ENCODE results near the gene PIGU.

PIGU gene

GRCh38 chr20:34579979-34580940 lies 96.6 kb downstream of the PIGU start:
- no peak for DNase-seq (ENCODE audit: low read depth in 4 of 4, low spot score in 1 of 4)

- no peak for DNase-seq (ENCODE audit: low read depth in 4 of 4, low spot score in 1 of 4)
Measured at GRCh38 chr20:34579191-34579978, 97.5 kb downstream of the PIGU start.

GRCh38 chr20:34578521-34578920 lies 98.4 kb downstream of the PIGU start:
- DNase-seq (ENCODE audit: low read depth in 4 of 4, low spot score in 1 of 4): no peak

GRCh38 chr20:34578025-34578424 lies 98.9 kb downstream of the PIGU start:
- no peak for DNase-seq (ENCODE audit: low read depth in 4 of 4, low spot score in 1 of 4)

DNA sequence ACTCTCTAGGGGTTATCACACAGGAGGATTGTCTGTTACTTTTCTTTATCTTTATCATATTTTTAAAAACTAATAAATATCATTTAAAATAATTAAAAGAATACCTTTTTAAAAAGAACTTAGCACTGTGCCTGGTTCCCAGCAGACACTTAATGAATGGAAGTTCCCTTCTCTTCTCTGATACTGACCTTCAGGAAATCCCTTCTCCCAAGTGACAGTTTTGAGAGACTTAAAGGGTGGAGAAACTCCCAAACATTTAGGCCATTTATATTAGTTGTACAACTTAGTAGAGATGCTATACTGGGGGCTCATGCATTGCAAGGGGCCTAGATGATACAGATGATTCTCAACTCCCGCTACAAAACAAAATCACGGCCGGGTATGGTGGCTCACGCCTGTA lies 99.8 kb downstream of the PIGU start:
- no peak for DNase-seq (ENCODE audit: low read depth in 4 of 4, low spot score in 1 of 4)

DNA sequence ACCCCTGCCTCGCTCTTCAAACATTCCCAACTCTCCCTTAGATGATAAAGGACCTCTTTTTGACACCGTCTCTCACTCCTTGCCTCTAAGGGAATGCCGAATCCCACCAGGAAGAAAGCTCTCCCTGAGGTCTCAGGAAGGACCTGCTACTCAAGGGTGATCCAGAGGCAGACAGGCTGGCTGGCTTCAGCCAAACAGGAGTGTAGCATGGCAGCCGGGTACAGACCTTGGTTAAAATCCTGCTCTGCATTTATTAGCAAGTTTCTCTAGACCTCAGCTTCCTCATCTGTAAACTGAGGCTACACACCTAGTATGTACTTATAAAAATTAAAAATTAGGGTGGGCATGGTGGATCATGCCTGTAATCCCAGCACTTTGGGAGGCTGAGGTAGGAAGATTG lies 101.1 kb downstream of the PIGU start:
- DNase-seq (ENCODE audit: low read depth in 4 of 4, low spot score in 1 of 4): no peak

DNA sequence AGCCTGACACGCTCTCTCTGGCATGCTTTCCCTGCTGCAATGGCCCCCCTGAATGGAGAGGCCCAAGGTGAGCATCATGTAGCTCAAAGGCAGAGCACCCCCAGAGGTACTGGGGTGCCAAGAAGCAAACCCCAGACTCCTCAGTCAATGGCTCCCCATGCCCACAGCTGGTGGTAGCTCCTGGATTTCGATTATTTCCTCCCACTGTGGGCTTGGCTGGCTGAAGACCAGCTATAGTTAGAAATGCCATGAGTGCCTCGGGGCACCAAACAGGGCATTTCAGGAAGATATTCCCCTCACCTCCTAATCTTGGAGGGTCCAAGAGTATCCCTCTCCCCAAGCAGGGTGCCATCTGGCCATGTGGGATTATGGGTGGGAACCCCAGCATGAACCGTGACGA lies 101.6 kb downstream of the PIGU start:
- no peak for DNase-seq (ENCODE audit: low read depth in 4 of 4, low spot score in 1 of 4)

GRCh38 chr20:34574861-34575260 lies 102.0 kb downstream of the PIGU start:
- DNase-seq (ENCODE audit: low read depth in 4 of 4, low spot score in 1 of 4): no peak

- DNase-seq (ENCODE audit: low read depth in 4 of 4, low spot score in 1 of 4): no peak
Measured at GRCh38 chr20:34574426-34574825, 102.5 kb downstream of the PIGU start.

DNA sequence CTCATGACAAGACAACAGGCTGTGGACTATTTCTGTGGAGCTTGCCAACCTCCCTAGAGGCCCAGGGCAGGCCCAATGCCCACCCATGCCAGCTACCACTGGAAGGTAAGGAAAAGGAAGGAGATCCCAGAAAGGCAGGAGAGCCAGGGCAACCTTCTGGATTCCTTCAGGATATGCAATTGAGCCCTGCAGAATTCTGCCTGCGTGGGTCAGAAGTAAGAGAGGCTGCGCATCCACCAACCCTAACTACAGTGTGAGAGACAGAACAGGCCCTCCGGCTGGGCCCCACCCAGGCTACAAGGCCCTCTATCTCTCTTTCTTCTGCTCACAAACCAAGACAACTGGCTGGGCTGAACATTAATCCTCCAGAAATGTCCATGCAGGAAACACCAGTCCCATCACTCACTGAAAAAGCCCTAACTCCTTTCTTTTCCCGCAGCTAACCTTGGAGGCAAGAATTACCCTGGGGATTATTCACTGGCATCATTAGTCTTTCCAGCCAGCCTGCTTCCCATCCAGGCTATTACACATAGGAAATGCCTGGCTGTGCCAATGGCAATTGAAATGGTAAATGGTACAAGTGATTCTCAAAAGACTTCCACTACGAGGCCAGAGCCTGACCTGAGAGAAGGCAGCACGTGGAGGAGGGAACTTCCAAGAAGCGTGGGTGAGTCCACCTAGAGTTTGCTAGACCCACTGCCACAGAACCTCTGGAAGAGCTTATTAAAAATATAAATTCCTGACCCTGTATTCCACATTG lies 103.2 kb downstream of the PIGU start:
- DNase-seq (ENCODE audit: low read depth in 4 of 4, low spot score in 1 of 4): no peak

GRCh38 chr20:34571753-34572152 lies 105.1 kb downstream of the PIGU start:
- no peak for DNase-seq (ENCODE audit: low read depth in 4 of 4, low spot score in 1 of 4)

- DNase-seq (ENCODE audit: low read depth in 4 of 4, low spot score in 1 of 4): no peak
Measured at GRCh38 chr20:34570859-34571306, 106.0 kb downstream of the PIGU start.

- no peak for DNase-seq (ENCODE audit: low read depth in 4 of 4, low spot score in 1 of 4)
Measured at GRCh38 chr20:34569598-34569997, 107.3 kb downstream of the PIGU start.

GRCh38 chr20:34567892-34568865 lies 108.7 kb downstream of the PIGU start:
- DNase-seq (ENCODE audit: low read depth in 4 of 4, low spot score in 1 of 4): no peak

GRCh38 chr20:34566978-34567891 lies 109.7 kb downstream of the PIGU start:
- no peak for DNase-seq (ENCODE audit: low read depth in 4 of 4, low spot score in 1 of 4)

GRCh38 chr20:34564833-34565232 lies 112.1 kb downstream of the PIGU start:
- no peak for DNase-seq (ENCODE audit: low read depth in 4 of 4, low spot score in 1 of 4)

DNA sequence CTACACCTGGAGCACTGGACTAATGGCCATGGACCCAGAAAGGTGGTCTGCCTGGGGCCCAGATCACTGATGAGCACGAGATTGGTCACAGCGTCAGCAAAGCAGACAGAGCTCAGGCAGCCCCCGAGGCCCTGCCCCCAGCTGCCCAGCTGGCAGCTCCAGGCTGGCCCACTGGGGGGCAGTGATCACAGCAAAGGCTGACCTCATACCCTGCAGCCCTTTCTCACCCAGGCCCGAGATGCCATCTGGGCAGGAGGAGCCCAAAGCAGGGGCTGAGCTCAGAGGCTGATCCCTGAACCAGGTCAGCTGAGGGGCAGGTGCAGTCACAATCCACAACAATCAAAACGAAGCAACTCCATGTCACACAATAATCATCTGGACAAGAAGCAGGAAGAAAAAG lies 114.3 kb downstream of the PIGU start:
- no peak for DNase-seq (ENCODE audit: low read depth in 4 of 4, low spot score in 1 of 4)

- DNase-seq (ENCODE audit: low read depth in 4 of 4, low spot score in 1 of 4): no peak
Measured at GRCh38 chr20:34561661-34562060, 115.2 kb downstream of the PIGU start.

DNA sequence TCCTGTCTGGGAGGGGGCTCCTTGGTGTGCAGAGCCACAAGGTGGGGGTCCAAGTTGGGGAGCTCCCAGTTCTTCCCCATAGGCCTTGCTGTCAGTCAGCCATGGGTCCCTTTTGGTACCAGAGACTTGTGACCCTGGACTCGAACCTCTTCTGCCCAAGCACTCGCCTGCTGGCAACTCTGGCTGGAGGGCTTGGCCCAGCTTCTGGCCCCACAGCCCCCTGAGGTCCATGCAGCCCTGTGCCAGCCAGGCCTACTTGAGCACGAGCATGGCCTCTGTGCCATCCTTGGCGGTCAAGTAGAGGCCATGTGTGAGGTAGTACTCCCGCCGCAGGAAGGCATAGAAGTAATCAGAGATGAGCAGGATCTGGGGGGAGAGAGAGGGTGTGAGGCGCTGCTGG lies 116.3 kb downstream of the PIGU start:
- no peak for DNase-seq (ENCODE audit: low read depth in 4 of 4, low spot score in 1 of 4)
